ENCODE measurements around the gene WDR83.
A peak's percentile ranks its signal among the peaks of the same experiment; 100 is the strongest.

WDR83 gene

DNA sequence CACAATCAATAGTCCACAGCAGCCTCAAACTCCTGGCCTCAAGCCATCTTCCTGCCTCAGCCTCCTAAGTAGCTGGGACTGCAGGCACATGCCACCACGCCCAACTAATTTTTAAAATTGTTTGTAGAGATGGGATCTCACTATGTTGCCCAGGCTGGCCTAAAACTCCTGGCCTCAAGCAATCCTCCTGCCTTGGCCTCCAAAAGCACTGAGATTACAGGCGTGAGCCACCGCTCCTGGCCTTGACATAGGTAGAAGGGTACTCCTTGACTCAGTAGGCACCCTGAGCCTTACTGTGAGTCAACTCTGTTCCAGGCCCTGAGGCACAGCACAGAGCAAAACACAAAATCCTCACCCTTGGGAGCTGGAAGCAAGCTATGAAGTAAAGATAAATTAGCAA, 49.3 kb downstream of the WDR83 start:
- DNase-seq (ENCODE audit: low spot score): no peak

DNA sequence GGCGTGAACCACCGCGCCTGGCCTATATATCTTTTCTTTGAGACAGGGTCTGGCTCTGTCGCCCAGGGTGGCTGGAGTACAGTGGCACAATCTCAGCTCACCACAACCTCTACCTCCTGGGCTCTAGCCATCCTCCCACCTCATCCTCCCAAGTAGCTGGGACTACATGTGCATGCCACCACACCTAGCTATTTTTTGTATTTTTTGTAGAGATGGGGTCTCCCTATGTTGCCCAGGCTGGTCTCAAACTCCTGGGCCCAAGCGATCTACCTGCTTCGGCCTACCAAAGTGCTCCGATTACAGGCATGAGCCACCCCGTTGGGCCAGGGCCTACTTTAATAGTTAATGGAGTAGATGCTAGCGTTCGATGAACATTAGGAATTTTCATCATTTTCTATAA, 53.7 kb downstream of the WDR83 start:
- no peak for DNase-seq (ENCODE audit: low spot score)

DNA sequence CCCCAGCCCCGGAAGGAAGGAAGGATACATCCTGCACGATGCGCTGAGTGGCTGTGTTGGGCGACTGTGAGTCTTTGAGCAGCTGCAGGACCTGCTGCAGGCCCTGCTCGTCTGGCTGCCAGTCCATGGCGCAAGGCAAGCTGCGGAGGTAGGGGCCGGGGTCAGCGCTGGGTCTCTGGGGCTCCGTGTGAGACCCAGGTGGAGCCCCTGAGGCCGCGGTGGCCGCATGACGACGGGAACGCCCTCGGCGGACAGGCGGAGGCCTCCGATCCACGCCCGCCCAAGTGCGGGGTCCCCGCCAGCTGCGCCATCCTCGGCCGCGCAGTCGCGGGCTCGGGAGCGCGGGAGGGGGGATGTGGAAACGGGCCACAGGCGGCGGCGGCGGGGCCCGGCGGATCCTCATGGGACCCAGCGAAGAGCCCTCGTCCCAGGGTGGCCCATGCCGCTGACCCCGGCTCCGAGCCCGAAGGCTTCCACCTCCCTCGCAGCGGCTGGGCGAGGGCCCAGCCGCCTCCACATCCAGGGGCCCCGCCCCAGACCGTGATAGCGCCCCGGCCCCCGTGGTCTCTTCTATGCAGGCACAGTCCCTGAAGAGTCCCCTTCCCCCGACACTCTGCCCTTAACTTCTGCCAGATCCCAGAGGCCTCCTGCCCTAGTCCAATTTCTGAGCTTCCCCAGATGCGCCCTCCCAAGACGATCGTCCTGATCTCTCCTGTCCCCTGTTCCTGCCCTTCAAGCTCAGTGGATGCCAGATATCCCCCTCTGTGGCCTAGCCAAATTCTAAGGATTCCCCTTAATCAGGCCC, 54.4 kb downstream of the WDR83 start:
- no peak for DNase-seq (ENCODE audit: low spot score)

DNA sequence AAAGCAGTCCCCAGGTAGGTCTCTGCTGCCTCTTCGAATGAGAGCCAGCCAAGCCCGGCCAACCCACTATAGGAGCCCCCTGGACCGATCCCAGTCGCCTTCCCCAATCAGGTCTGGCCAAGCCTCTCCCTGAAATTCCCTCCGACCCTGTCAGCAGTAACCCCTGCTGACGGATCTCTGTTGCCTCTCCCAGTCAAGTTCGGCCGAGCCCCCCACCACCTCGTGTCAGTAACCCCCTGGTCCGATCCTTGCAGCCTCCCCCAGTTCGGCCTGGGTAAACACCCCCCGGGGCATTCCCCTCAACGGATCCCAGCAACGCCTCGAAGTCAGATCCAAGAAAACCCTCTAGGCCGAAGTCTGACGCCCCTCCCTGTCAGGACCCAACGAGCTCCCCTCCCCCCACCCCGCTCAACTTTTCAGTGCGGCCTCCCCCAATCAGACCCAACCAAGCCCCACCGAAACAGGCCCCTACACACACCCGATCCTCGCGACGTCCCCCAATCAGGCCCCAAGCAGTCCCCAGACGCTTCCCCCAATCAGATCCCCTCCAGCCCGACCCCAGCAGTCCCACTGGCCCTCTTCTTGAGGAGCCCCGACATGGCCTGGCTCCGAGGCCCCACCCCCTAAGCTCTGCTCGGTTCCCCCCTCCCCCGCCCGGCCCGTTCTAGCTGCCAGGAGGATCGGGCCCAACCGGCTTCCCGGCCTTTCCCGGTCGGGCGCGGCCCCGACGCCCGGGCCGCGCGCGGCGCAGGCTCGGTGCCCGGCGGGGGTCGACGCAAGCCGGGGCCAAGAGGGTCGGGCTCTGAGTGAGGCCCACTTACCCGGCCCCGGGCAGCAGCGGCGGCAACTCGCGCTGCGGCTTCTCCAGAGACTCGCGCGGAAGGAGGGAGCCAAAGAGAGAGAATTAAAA, 55.3 kb downstream of the WDR83 start:
- peak; percentile 14 for DNase-seq (ENCODE audit: low spot score)

DNA sequence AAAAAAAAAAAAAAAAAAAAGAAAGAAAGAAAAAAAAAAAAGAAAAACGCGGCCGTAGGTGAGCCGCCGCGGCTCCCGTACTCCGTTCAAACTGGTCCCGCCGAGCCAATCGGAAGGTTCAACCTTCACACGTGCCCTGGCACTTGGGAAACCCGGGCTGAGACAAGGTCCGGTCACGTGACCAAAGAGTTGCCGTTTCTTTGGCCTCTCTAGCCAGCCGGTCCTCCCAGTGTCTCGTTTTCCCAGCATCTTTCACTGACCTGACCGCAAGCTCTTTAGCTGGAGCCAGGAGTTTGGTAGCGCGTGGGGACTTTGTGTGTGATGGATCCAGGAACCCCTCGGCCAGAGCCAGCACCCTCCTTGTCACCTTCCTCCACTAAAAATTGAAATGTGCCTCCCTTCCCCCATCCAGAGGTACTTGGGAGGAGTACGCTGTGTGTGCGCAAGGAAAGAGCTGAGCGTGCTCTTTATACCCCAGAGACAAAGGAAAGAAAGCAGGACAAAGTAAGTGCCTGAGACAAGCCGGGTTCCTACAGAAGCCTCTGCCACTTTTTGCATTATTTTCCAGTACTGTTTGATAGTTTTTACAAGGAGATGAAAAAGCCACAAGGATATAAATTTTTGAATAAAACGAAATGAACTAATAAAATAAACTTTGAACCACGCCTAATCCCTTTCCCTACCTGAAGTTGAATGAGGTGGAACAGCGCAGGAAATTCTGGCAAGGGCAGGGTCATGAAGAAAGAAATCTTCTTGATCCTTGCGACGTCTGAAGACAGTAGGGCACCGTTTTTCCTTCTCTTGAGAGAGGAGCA, 56.2 kb downstream of the WDR83 start:
- DNase-seq (ENCODE audit: low spot score): peak; percentile 96

DNA sequence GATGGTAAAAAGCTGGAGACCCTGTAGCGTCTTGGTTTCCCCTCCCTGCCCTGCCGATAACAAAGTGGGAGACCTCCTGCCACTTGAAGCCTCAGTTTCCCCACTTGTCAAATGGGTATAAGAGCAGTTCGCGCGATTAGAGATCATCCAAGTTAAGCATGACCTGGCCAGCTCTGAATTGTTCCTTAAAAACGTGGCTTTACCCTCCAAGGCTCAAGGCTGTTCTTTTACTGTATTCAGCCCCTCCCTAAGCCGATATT, 56.7 kb downstream of the WDR83 start:
- DNase-seq (ENCODE audit: low spot score): no peak

DNA sequence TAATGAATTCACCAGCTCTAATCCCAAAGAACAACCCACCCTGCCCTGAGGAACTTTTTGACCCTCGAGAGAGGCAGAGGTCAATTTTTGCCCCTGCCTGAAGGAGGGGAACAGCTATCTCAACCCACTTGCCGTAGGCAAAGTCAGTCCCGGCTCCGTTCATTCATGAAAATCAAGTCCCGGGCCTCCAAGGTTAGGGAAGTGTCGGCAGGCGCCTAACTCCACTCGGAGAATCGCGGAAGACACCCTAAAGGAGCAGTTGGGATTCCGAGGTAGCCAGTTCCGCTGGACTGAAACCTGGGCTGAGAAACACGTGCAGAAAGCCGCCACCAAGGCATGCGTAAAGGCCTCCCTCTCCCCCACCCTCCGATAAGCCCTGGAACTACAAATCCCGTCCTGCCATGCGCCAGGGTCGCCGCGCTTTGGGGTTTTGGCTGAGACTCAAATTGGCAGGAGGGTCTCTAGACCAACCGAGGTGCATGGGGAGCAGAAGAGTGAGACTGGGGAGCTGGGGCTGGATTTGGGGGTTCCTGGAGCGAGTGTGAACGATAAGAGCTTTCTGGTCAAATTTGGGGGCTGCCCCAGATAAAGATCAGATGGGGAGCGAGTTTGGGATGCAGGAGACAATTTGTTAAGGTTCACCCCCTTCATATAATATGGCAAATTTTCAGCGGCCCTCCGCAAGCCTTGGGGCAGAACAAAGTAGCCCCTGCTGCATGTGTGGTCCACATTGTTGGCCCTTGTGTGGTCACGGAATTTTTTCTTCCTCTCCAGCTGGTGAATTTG, 57.2 kb downstream of the WDR83 start, which contains the start of gene TNPO2:
TNPO2 (minus strand) TSS at position 292 of the 786 bp plus-strand sequence. CDS start 2,955 bp downstream, outside the sequence.
- DNase-seq (ENCODE audit: low spot score): peak; percentile 67

All from LoVo (cell line).